ENCODE measurements around the gene TRIM32.

DNA sequence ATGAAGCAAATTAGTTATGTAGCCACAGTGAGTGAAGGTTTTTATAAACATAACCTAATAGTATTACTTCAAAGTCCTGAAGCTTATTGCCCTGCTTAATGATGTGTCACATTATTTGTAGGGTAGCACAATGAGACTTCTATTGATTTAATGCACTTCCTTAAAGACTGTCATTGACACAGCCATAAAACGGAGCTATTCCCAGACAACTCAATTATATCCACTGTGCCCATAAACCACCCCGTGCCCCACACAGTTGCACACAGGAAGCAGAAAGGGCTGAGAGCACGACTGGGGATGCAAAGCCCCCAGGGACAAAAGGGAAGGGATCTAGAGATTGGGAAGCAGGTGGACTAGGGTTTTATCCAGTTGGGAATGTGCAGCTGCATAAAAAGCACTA is 37.0 kb downstream of the TRIM32 start:
- TF ChIP-seq, protein P1, sequence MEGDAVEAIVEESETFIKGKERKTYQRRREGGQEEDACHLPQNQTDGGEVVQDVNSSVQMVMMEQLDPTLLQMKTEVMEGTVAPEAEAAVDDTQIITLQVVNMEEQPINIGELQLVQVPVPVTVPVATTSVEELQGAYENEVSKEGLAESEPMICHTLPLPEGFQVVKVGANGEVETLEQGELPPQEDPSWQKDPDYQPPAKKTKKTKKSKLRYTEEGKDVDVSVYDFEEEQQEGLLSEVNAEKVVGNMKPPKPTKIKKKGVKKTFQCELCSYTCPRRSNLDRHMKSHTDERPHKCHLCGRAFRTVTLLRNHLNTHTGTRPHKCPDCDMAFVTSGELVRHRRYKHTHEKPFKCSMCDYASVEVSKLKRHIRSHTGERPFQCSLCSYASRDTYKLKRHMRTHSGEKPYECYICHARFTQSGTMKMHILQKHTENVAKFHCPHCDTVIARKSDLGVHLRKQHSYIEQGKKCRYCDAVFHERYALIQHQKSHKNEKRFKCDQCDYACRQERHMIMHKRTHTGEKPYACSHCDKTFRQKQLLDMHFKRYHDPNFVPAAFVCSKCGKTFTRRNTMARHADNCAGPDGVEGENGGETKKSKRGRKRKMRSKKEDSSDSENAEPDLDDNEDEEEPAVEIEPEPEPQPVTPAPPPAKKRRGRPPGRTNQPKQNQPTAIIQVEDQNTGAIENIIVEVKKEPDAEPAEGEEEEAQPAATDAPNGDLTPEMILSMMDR (conservative IDR thresholded peaks at IDR 0.05; ENCODE audit: low read length) = no peak
- no peak for TF ChIP-seq EZH2phosphoT487 (IDR thresholded peaks at IDR 0.05; ENCODE audit: borderline replicate concordance)

Data from Loucy (cell line).